Stimulated activated memory B cell treated with anti-CD40 and anti-IgM and Interleukin-4, amounts not matched to agents 10 μg/mL and 1 μg/mL and 100 μg/mL, for 72 hours (primary cell): ENCODE measurements around the gene SLC30A3.

ENCODE experiments used
- ATAC-seq: fragments of 150-1000 bp; cut with Tn5 transposase; 2 replicates; pipeline ENCODE4 v1.10.0; 2021
- H3K27ac Mint-ChIP-seq: one replicate; pipeline ENCODE4 v1.8.0; 2022; ENCODE audit warnings: mild to moderate bottlenecking, mixed read lengths
- H3K27me3 Mint-ChIP-seq: one replicate; pipeline ENCODE4 v1.8.0; 2022; ENCODE audit warnings: mixed read lengths
- H3K36me3 Mint-ChIP-seq: one replicate; pipeline ENCODE4 v1.8.0; 2022; ENCODE audit warnings: mixed read lengths
- H3K4me1 Mint-ChIP-seq: one replicate; pipeline ENCODE4 v1.8.0; 2022; ENCODE audit warnings: mixed read lengths
- H3K4me3 Mint-ChIP-seq: one replicate; pipeline ENCODE4 v1.8.0; 2022; ENCODE audit warnings: mild to moderate bottlenecking, moderate library complexity, mixed read lengths
- H3K9me3 Mint-ChIP-seq: one replicate; pipeline ENCODE4 v1.8.0; 2022; ENCODE audit warnings: mixed read lengths

The SLC30A3 gene

GRCh38 chr2:27237341-27237945, 25.4 kb downstream of the SLC30A3 start:
- H3K27ac Mint-ChIP-seq, result no peak overlapping the region
- H3K4me1 Mint-ChIP-seq, result no peaks in the 10 kb centered on the region
- no peak for ATAC-seq
- no peaks in the 10 kb centered on the region for H3K9me3 Mint-ChIP-seq
- H3K27me3 Mint-ChIP-seq, result no peaks in the 10 kb centered on the region
- H3K4me3 Mint-ChIP-seq, result no peak overlapping the region
- H3K36me3 Mint-ChIP-seq, result peaks cover 88% of the 10 kb centered on the region

DNA sequence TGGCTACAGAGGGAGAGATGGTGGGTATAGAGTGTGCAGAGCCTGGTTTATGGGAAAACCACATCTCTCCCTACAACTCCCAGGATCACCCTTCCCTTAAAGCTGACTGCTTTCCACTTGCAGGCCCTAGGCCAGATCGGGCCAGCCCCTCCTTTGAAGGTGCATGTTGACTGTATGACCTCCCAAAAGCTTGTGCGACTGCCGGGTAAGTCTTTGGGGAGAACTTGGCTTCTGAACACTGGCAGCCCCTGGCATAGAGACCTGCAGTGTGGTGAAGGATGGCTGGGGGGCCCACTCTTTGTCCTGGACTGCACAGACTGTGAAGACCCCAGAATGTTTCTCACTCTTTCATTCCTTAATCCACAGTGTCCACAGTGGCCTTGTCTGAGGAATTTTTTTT, 26.2 kb downstream of the SLC30A3 start:
- peaks cover 88% of the 10 kb centered on the region for H3K36me3 Mint-ChIP-seq
- H3K9me3 Mint-ChIP-seq, result no peaks in the 10 kb centered on the region
- no peak overlapping the region for H3K4me3 Mint-ChIP-seq
- no peaks in the 10 kb centered on the region for H3K27me3 Mint-ChIP-seq
- no peak for ATAC-seq
- no peak overlapping the region for H3K27ac Mint-ChIP-seq
- no peaks in the 10 kb centered on the region for H3K4me1 Mint-ChIP-seq

DNA sequence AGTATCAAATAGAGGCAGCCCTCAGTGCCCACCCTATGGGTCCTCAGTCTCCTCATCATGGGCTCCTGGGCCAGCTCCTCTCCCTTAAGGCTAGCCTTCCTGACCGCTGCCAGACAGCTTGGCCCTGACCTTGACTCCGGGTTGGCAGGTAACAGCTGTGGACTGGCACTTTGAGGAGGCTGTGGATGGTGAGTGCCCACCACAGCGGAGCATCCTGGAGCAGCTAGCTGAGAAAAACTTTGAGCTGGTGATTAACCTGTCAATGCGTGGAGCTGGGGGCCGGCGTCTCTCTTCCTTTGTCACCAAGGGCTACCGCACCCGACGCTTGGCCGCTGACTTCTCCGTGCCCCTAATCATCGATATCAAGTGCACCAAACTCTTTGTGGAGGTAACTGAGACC, 26.7 kb downstream of the SLC30A3 start:
- Mint-ChIP-seq H3K9me3 (no peaks in the 10 kb centered on the region), H3K36me3 (peaks cover 88% of the 10 kb centered on the region), H3K4me3 (no peak overlapping the region), H3K27me3 (no peaks in the 10 kb centered on the region), H3K4me1 (no peaks in the 10 kb centered on the region), H3K27ac (no peak overlapping the region)
- ATAC-seq, result no peak

GRCh38 chr2:27233341-27233740, 29.5 kb downstream of the SLC30A3 start:
- H3K4me3 Mint-ChIP-seq, result no peak overlapping the region
- peaks cover 77% of the 10 kb centered on the region for H3K36me3 Mint-ChIP-seq
- no peaks in the 10 kb centered on the region for H3K4me1 Mint-ChIP-seq
- ATAC-seq, result no peak
- no peak overlapping the region for H3K27ac Mint-ChIP-seq
- no peaks in the 10 kb centered on the region for H3K9me3 Mint-ChIP-seq
- no peaks in the 10 kb centered on the region for H3K27me3 Mint-ChIP-seq

GRCh38 chr2:27231921-27232320, 30.9 kb downstream of the SLC30A3 start:
- no peak overlapping the region for H3K4me3 Mint-ChIP-seq
- ATAC-seq, result no peak
- no peaks in the 10 kb centered on the region for H3K9me3 Mint-ChIP-seq
- no peak overlapping the region for H3K27ac Mint-ChIP-seq
- H3K36me3 Mint-ChIP-seq, result peaks cover 75% of the 10 kb centered on the region
- H3K4me1 Mint-ChIP-seq, result no peaks in the 10 kb centered on the region
- H3K27me3 Mint-ChIP-seq, result no peaks in the 10 kb centered on the region

GRCh38 chr2:27227501-27227900, 35.3 kb downstream of the SLC30A3 start:
- Mint-ChIP-seq H3K4me1 (no peaks in the 10 kb centered on the region), H3K36me3 (peaks cover 78% of the 10 kb centered on the region), H3K4me3 (no peak overlapping the region), H3K9me3 (no peaks in the 10 kb centered on the region), H3K27ac (no peak overlapping the region), H3K27me3 (no peaks in the 10 kb centered on the region)
- ATAC-seq, result no peak

DNA sequence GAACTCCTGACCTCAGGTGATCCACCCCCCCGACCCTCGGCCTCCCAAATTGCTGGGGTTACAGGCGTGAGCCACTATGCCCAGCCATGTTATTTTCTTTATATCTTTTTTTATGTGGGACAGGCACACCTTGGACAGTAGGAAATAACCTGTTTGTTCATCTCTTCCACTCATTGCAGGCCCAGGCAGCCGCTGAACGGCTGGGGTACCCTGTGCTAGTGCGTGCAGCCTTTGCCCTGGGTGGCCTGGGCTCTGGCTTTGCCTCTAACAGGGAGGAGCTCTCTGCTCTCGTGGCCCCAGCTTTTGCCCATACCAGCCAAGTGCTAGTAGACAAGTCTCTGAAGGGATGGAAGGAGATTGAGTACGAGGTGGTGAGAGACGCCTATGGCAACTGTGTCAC, 37.3 kb downstream of the SLC30A3 start:
- no peaks in the 10 kb centered on the region for H3K4me1 Mint-ChIP-seq
- no peaks in the 10 kb centered on the region for H3K9me3 Mint-ChIP-seq
- ATAC-seq, result no peak
- no peak overlapping the region for H3K4me3 Mint-ChIP-seq
- no peaks in the 10 kb centered on the region for H3K27me3 Mint-ChIP-seq
- peaks cover 76% of the 10 kb centered on the region for H3K36me3 Mint-ChIP-seq
- no peak overlapping the region for H3K27ac Mint-ChIP-seq

DNA sequence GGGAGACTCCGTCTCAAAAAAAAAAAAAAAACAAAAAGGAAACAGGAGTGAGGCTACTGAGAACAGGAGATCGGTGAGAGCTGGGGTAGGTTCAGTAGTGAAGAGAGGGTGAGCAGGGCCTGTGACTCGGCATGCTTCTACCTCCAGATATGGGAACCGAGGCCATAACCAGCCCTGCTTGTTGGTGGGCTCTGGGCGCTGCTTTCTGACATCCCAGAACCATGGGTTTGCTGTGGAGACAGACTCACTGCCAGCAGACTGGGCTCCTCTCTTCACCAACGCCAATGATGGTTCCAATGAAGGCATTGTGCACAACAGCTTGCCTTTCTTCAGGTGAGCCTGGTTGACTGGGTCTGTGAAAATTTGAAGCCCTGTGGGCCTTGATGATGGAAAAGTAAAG, 39.4 kb downstream of the SLC30A3 start:
- ATAC-seq, result no peak
- Mint-ChIP-seq H3K4me3 (no peak overlapping the region), H3K27me3 (no peaks in the 10 kb centered on the region), H3K9me3 (no peaks in the 10 kb centered on the region), H3K27ac (no peak overlapping the region), H3K4me1 (peaks cover 6% of the 10 kb centered on the region), H3K36me3 (peaks cover 74% of the 10 kb centered on the region)

- Mint-ChIP-seq H3K36me3 (peaks cover 66% of the 10 kb centered on the region), H3K27me3 (no peaks in the 10 kb centered on the region), H3K27ac (no peak overlapping the region), H3K4me1 (peaks cover 16% of the 10 kb centered on the region), H3K4me3 (no peak overlapping the region), H3K9me3 (no peaks in the 10 kb centered on the region)
- no peak for ATAC-seq
Observed at GRCh38 chr2:27222407-27222806, 40.4 kb downstream of the SLC30A3 start.

DNA sequence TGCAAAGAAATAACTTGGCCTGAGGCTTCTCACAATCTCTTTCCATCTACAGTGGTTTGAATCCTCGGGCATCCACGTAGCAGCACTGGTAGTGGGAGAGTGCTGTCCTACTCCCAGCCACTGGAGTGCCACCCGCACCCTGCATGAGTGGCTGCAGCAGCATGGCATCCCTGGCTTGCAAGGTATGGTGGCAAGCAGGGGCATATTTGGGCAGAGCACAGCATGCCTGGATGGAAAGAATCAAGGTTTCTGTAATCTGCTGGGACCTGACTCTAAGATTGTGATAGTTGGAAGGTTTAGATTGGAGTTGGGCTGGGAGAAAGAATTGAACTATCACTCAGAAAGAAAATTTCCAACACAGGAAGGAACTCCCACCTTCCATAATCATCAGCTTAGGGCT, 41.7 kb downstream of the SLC30A3 start:
- Mint-ChIP-seq H3K4me1 (peaks cover 27% of the 10 kb centered on the region), H3K27me3 (no peaks in the 10 kb centered on the region), H3K27ac (no peak overlapping the region), H3K9me3 (no peaks in the 10 kb centered on the region), H3K4me3 (no peak overlapping the region), H3K36me3 (peaks cover 61% of the 10 kb centered on the region)
- no peak for ATAC-seq

DNA sequence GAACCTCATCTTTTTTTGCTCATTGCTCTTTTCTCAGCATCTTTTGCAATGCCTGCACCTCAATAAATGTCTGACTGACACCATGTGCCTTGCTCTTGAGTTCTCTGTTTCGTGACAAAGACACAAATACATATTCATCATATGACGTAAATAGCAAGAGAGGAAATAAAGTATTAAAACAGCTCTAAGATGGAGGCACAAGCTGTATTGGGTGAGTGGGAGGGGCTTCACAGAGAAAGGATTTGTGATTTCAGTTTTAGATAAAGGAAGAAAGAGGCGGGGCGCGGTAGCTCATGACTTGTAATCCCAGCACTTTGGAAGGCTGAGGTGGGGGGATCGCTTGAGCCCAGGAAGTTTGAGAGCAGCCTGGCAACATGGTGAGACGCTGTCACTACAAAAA, 42.8 kb downstream of the SLC30A3 start:
- Mint-ChIP-seq H3K27ac (no peak overlapping the region), H3K27me3 (no peaks in the 10 kb centered on the region), H3K4me1 (peaks cover 34% of the 10 kb centered on the region), H3K4me3 (no peak overlapping the region), H3K36me3 (peaks cover 58% of the 10 kb centered on the region), H3K9me3 (no peaks in the 10 kb centered on the region)
- no peak for ATAC-seq

DNA sequence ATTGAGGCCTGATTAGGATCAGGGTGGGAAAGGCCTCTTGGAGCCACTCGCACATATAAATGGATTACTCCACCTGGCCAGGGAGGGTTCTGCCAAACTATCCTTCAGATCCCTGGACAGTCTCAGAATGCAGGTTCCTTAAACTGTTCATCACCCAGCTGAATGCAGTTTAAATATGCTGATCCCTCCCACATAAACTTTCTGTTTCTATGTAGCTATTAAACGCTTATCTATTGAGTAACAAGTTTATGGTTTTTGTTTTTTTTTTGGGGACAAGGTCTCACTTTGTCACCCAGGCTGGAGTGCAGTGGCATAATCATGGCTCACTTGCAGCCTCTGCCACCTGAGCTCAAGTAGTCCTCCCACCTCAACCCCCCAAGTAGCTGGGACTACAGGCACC, 43.8 kb downstream of the SLC30A3 start:
- no peak for ATAC-seq
- Mint-ChIP-seq H3K36me3 (peaks cover 48% of the 10 kb centered on the region), H3K4me1 (peaks cover 34% of the 10 kb centered on the region), H3K9me3 (no peaks in the 10 kb centered on the region), H3K27me3 (no peaks in the 10 kb centered on the region), H3K27ac (no peak overlapping the region), H3K4me3 (no peak overlapping the region)

- ATAC-seq, result no peak
- H3K4me1 Mint-ChIP-seq, result peaks cover 36% of the 10 kb centered on the region
- H3K9me3 Mint-ChIP-seq, result no peaks in the 10 kb centered on the region
- no peaks in the 10 kb centered on the region for H3K27me3 Mint-ChIP-seq
- no peak overlapping the region for H3K27ac Mint-ChIP-seq
- H3K36me3 Mint-ChIP-seq, result peaks cover 47% of the 10 kb centered on the region
- peak overlapping the region; percentile 19 for H3K4me3 Mint-ChIP-seq
Observed at GRCh38 chr2:27218614-27219013, 44.2 kb downstream of the SLC30A3 start.

DNA sequence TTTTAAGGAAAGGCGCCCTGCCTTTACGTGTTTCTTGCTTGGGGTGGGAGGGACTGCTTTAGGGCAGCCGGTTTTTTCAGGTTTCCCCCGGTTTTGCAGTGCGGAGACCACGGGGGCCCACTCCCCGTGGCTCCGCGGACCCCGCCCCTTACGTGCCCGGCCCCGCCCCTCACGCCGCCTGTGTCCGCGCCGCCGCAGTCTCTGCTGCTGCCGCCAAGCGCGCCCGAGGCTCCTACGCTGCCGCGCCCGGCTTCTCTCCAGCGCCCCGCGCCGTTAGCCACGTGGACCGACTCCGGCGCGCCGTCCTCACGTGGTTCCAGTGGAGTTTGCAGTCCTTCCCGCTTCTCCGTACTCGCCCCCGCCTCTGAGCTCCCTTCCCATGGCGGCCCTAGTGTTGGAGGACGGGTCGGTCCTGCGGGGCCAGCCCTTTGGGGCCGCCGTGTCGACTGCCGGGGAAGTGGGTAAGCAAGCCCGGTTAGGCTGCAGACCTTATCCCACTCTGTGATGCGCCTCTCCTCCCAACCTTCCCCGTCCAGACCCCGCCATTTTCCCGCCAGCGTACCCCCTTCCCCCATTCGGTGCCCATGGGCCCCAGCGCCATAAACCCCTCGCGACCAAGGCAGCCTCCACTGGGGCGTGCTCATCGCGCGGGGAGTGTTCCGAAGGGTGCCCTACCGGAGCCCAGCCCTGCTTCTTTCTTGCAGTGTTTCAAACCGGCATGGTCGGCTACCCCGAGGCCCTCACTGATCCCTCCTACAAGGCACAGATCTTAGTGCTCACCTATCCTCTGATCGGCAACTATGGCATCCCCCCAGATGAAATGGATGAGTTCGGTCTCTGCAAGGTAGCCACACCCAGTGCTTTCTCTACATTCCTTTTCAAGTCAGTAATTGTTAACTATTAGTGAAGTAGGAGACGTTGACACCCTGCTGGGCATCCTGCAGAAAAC, 45.4 kb downstream of the SLC30A3 start, which contains the start of gene CAD:
TSS of gene CAD (plus strand) at position 197 of the 949 bp plus-strand sequence. CDS start at position 380, 183 bp downstream.
- peaks cover 48% of the 10 kb centered on the region for H3K4me1 Mint-ChIP-seq
- no peaks in the 10 kb centered on the region for H3K27me3 Mint-ChIP-seq
- peak within 1 kb of the TSS; percentile 96 for H3K27ac Mint-ChIP-seq
- peak within 1 kb of the TSS; percentile 96 for H3K4me3 Mint-ChIP-seq
- peak; percentile 95 for ATAC-seq
- peaks cover 35% of the 10 kb centered on the region for H3K36me3 Mint-ChIP-seq
- no peaks in the 10 kb centered on the region for H3K9me3 Mint-ChIP-seq

- Mint-ChIP-seq H3K27me3 (no peaks in the 10 kb centered on the region), H3K9me3 (no peaks in the 10 kb centered on the region), H3K36me3 (peaks cover 26% of the 10 kb centered on the region), H3K4me3 (peak overlapping the region; percentile 96), H3K27ac (peak overlapping the region; percentile 96), H3K4me1 (peaks cover 48% of the 10 kb centered on the region)
- no peak for ATAC-seq
Observed at GRCh38 chr2:27216416-27217137, 46.3 kb downstream of the SLC30A3 start.
